Activated CD4-positive, CD25-positive, alpha-beta regulatory T cell treated with anti-CD3 and anti-CD28 coated beads, Interleukin-2, amount 50 U/mL, for 72 hours (primary cell): ENCODE data around the gene MEAK7.

Experiments
- DNase-seq: peaks from one replicate; pipeline ENCODE4 v3.0.0; 2021

Gene MEAK7

GRCh38 chr16:84463221-84463620, 41.2 kb downstream of the MEAK7 start:
- DNase-seq, result peak; percentile 7

DNA sequence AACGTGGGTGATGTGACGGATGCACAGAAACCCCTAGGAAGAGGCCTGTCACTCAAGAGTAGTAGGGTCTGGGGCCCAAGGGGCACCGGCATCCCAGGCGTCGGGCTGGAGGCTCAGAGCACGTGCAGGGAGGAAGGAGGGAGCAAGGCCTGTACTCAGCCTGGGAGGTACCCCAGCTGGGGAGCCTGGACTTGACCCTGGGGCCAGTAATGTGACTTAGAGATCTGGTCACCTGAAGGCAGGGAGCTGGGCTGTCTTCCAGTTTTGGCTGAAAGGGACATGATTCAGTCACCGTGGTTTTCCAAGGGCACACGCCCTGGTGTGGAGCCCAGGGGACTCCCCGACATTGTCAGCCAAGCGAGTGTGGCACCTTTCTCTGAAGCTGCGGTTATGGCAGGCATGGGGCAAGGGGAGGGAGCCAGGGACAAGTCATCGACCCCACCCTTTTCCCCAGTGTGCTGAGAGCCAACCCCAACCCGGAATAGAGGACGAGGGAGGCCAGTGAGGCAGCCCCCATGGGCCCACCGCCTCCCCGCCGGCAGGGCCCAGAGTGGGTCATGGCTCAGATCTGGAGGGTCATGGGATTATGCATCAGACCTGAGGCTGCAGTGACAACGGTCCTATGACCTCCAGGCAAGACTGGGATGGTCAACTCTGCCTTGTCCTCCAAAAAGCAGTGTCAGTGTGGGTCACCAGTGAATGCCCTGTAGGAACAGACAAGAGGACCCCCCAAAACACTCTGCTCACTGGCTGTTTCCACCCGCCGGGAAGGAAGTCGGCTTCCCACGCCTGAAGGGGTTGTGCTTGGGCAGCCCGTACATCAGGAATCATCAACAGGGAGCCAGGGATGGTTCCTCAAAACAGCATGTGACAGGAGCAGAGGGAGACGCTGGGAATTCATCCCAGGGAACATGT, 41.9 kb downstream of the MEAK7 start:
- peak; percentile 26 for DNase-seq

GRCh38 chr16:84461413-84462295, 42.8 kb downstream of the MEAK7 start:
- peak; percentile 24 for DNase-seq

DNA sequence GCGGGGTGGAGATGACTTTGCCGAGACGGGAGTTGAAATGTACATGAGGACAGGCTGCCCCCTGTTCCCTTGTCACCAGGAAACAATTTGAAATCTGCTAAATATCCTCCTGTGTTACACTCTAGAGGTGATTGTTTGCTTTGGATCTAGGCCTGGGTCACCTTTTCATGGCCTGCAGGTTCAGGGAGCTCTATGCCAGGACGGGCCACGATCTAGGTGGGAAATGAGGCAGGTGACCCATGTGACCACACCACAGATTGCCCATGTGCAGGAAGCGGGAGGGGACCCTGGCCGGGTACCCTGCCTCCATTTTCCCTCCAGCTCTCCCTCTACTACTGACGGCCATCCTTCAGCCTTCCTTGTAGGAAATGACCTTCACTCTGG, 43.4 kb downstream of the MEAK7 start:
- no peak for DNase-seq

- no peak for DNase-seq
Observed at GRCh38 chr16:84460406-84461028, 43.9 kb downstream of the MEAK7 start.

- no peak for DNase-seq
Observed at GRCh38 chr16:84459941-84460405, 44.5 kb downstream of the MEAK7 start.

DNA sequence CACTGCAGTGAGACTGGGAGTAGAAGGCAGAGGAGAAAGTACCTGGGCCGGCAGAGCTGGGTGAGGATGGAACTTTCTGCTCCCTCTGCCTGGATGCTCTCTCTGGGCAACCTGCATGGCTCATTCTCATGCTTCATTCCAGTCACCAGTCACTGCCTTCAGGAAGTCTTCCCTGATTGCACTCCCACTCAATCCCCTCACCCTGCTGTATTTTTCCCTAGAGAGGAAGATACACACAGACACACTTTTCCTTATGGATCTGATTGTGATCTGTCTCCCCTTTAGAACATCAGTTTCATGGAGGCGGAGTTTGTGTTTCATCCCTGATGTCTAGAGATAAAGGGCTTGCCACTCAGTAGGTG, 44.9 kb downstream of the MEAK7 start:
- DNase-seq, result no peak

GRCh38 chr16:84458606-84459532, 45.6 kb downstream of the MEAK7 start:
- DNase-seq, result no peak

GRCh38 chr16:84455031-84455430, 49.4 kb downstream of the MEAK7 start:
- no peak for DNase-seq
